Natural killer cell (primary cell): ENCODE measurements around the gene ALLC. TPM values are rescaled to one million over a fixed set of nuclear protein-coding genes. Genes with fewer than 3 reads are reported as not detected.

ENCODE experiments used
- ATAC-seq, 3 donors: fragments of 150-1000 bp in 2 of 3; fragments of 200-7000 bp in 1 of 3; cut with Tn5 transposase; 1 replicate in 1 of 3; 2 replicates in 2 of 3; pipeline ENCODE4 v1.10.0; 2021; ENCODE audit warnings: mild to moderate bottlenecking in 2 of 3, moderate library complexity in 2 of 3
- DNase-seq, 2 donors: peaks; one replicate each; pipeline versions ENCODE4 v3.0.0 to v3.0.0-alpha.2; 2013 to 2021; ENCODE audit warnings: mixed read lengths in 1 of 2
- H3K27ac ChIP-seq: one replicate; pipeline ENCODE4 v1.5.1; 2013; ENCODE audit warnings: mild to moderate bottlenecking, low read length
- H3K27me3 ChIP-seq: one replicate; pipeline ENCODE4 v1.6.1; 2013; ENCODE audit warnings: low read length; ENCODE audit not compliant: control insufficient read depth, insufficient read depth
- H3K36me3 ChIP-seq: one replicate; pipeline ENCODE4 v1.6.1; 2013; ENCODE audit warnings: low read length; ENCODE audit not compliant: control insufficient read depth, insufficient read depth
- H3K4me1 ChIP-seq: one replicate; pipeline ENCODE4 v1.6.1; 2013; ENCODE audit warnings: low read length; ENCODE audit not compliant: control insufficient read depth, insufficient read depth
- H3K4me3 ChIP-seq: one replicate; pipeline ENCODE4 v1.5.1; 2013; ENCODE audit warnings: low read length
- H3K9me3 ChIP-seq: one replicate; pipeline ENCODE4 v1.6.1; 2013; ENCODE audit warnings: low read length; ENCODE audit not compliant: control insufficient read depth, insufficient read depth
- H3K27ac Mint-ChIP-seq, 2 donors: one replicate each; pipeline ENCODE4 v1.8.0; 2022; ENCODE audit warnings: mild to moderate bottlenecking in 2 of 2, mixed read lengths in 2 of 2, moderate library complexity in 1 of 2
- H3K27me3 Mint-ChIP-seq, 2 donors: one replicate each; pipeline ENCODE4 v1.8.0; 2022; ENCODE audit warnings: low read depth in 2 of 2, mixed read lengths in 2 of 2
- H3K36me3 Mint-ChIP-seq: one replicate; pipeline ENCODE4 v1.8.0; 2022; ENCODE audit warnings: mixed read lengths
- H3K4me1 Mint-ChIP-seq, 2 donors: one replicate each; pipeline ENCODE4 v1.8.0; 2022; ENCODE audit warnings: mixed read lengths in 2 of 2
- H3K4me3 Mint-ChIP-seq: one replicate; pipeline ENCODE4 v1.8.0; 2022; ENCODE audit warnings: mild to moderate bottlenecking, moderate library complexity, mixed read lengths
- H3K9me3 Mint-ChIP-seq, 2 donors: one replicate each; pipeline ENCODE4 v1.8.0; 2022; ENCODE audit warnings: mixed read lengths in 2 of 2
- WGBS: methylation state at CpG from one replicate; pipeline ENCODE4 v1.1.7; 2013; ENCODE audit warnings: missing lambda C conversion rate; ENCODE audit not compliant: insufficient coverage; 5-methylcytosine and 5-hydroxymethylcytosine counted together
- intact Hi-C: fragments of 100-400 bp; cut with micrococcal nuclease; formaldehyde crosslinking; loops from one replicate; pipeline ENCODE4 v1.14.2; 2022
- total RNA-seq, 4 donors: library from RNA; stranded (reverse); fragments of 120-200 nt in 1 of 4; gene quantifications; one replicate each; pipeline versions ENCODE4 v1.2.3 to v1.2.4, GENCODE V29; 2013 to 2022
- TF ChIP-seq, protein P1 (sequence below): fragments of 200-600 bp; IDR thresholded peaks from one replicate; pipeline ENCODE4 v1.8.0; 2022; ENCODE audit warnings: antibody characterized with exemption

Gene ALLC
- total RNA-seq, 3 donors from 2014 or later (not counting 1 experiment from before 2014, with no cell fraction given): not detected

DNA sequence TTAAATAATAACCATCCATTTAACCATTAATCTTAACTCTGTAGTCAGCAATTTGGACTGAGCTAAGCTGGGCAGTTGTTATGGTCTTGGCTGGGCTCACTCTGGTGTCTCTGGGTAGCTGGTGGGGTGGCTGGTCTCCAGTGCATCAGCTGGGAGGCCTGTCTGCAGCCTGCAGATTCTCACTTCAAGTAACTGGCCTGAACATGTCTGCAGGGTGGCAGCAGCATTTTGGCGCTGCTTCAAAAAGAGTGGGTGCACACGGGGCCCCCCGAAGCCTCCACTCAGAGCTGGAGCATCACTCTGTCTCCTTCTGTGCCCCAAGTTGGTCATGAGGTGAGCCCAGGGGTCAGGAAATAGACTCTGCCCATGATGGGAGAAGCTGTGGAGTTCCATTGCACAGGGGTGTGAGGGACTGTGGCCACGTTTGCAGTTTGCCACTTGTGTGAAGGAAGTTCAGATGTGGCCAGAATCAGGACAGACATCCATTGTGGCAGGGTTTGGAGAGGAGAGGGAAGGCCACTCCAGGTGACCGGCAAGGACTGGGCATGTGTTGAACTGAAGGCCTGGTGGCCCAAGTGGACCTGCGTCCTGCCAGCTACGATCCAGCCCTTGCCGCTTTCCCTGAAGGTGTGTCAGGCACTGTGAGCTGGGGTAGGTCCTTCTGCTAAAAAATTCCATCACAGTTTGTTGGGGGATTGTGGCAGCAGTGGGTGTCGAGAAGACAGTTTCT is 4.9 kb upstream of the ALLC start:
- H3K9me3 ChIP-seq: no peaks in the 10 kb centered on the region
- TF ChIP-seq, protein P1, sequence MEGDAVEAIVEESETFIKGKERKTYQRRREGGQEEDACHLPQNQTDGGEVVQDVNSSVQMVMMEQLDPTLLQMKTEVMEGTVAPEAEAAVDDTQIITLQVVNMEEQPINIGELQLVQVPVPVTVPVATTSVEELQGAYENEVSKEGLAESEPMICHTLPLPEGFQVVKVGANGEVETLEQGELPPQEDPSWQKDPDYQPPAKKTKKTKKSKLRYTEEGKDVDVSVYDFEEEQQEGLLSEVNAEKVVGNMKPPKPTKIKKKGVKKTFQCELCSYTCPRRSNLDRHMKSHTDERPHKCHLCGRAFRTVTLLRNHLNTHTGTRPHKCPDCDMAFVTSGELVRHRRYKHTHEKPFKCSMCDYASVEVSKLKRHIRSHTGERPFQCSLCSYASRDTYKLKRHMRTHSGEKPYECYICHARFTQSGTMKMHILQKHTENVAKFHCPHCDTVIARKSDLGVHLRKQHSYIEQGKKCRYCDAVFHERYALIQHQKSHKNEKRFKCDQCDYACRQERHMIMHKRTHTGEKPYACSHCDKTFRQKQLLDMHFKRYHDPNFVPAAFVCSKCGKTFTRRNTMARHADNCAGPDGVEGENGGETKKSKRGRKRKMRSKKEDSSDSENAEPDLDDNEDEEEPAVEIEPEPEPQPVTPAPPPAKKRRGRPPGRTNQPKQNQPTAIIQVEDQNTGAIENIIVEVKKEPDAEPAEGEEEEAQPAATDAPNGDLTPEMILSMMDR: no peak
- Mint-ChIP-seq H3K9me3 (no peaks in the 10 kb centered on the region), H3K4me1 (peaks cover 15 to 16% of the 10 kb centered on the region in 2 donors), H3K36me3 (no peaks in the 10 kb centered on the region), H3K27me3 (peaks cover 0 to 11% of the 10 kb centered on the region in 2 donors), H3K4me3 (no peak overlapping the region), H3K27ac (no peak overlapping the region)
- H3K27me3 ChIP-seq: no peaks in the 10 kb centered on the region
- no peak overlapping the region for H3K4me3 ChIP-seq
- DNase-seq (no peak), ATAC-seq (no peak)
- no peak overlapping the region for H3K27ac ChIP-seq
- WGBS: 90% methylated on average over 9 of the region's 9 CpGs
- peaks cover 15% of the 10 kb centered on the region for H3K4me1 ChIP-seq
- intact Hi-C loops: loop anchor here (5.0 to 10.0 kb wide), 3 partner anchors 96 to 1766 kb away; partner anchors contain the start of gene RNASEH1
- no peaks in the 10 kb centered on the region for H3K36me3 ChIP-seq

DNA sequence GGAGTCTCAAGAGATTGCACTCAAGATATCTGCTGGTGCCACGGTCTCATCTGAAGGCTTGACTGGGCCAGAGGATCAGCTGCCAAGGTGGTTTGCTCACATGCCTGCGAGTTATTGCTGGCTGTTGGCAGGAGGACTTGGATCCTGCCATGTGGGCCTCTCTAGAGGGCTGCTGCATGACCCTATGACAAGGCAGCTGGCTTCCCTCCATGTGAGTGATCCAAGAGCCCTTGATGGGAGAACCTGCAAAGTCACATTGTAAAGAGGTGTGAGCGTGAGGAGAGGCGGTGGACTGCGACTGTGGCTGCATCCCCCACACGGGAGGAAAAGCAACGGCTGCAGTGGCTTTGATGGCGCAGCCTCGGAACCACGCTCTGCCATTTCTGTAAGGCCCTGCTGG is 4.0 kb upstream of the ALLC start:
- H3K4me3 Mint-ChIP-seq: no peak overlapping the region
- H3K27me3 Mint-ChIP-seq: peaks cover 0 to 11% of the 10 kb centered on the region in 2 donors
- Histone ChIP-seq H3K27me3 (no peaks in the 10 kb centered on the region), H3K4me3 (no peak overlapping the region), H3K36me3 (no peaks in the 10 kb centered on the region), H3K9me3 (no peaks in the 10 kb centered on the region), H3K27ac (no peak overlapping the region), H3K4me1 (peaks cover 15% of the 10 kb centered on the region)
- H3K36me3 Mint-ChIP-seq: no peaks in the 10 kb centered on the region
- H3K4me1 Mint-ChIP-seq: peaks cover 15 to 16% of the 10 kb centered on the region in 2 donors
- TF ChIP-seq, protein P1: no peak
- no peaks in the 10 kb centered on the region for H3K9me3 Mint-ChIP-seq
- intact Hi-C loops: loop anchor here (5.0 to 10.0 kb wide), 3 partner anchors 97 to 1767 kb away; partner anchors contain the start of gene RNASEH1
- H3K27ac Mint-ChIP-seq: no peak overlapping the region
- DNase-seq (no peak), ATAC-seq (no peak)
- 88% methylated on average over 10 of the region's 10 CpGs for WGBS

DNA sequence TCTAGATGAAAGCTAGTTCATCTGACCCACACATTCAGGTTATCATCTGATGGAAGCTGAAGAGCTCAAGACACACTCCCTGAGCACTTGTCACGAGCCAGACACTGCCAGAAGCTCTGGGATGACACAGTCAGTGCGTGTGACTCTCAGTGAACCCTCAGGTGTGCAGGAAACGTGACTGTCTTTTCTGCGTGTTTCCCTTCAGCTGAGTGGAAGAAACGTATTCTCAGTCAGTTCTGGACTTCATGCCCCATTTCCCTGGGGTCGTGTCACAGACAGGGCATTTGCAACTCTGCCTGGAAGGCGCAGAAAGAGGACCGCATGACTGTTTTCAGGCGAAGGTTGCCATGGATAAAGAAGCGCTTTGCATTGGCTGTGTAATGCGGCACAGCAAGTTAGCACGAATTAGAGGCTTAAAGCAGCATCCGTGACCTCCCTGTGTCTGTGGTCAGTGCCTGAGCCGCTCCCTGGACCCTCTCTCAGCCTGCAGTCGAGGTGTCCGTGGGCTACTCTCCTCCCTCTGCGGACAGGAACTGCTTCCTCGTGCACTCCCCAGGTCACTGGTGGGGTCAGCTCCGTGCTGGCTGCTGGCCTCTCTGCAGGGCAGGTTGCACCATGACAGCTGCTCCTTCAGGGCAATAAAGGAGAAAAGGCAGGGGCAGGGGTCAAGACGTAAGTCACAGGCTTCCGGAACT is 3.3 kb upstream of the ALLC start:
- TF ChIP-seq, protein P1: no peak
- H3K27me3 ChIP-seq: no peaks in the 10 kb centered on the region
- Mint-ChIP-seq H3K36me3 (no peaks in the 10 kb centered on the region), H3K27me3 (peaks cover 0 to 9% of the 10 kb centered on the region in 2 donors), H3K4me1 (peaks cover 15 to 16% of the 10 kb centered on the region in 2 donors), H3K4me3 (no peak overlapping the region), H3K9me3 (no peaks in the 10 kb centered on the region), H3K27ac (no peak overlapping the region)
- DNase-seq (no peak), ATAC-seq (no peak)
- intact Hi-C loops: loop anchor here (5.0 to 10.0 kb wide), 3 partner anchors 97 to 1767 kb away; partner anchors contain the start of gene RNASEH1
- WGBS: 80% methylated on average over 21 of the region's 21 CpGs
- no peaks in the 10 kb centered on the region for H3K36me3 ChIP-seq
- peaks cover 15% of the 10 kb centered on the region for H3K4me1 ChIP-seq
- H3K4me3 ChIP-seq: no peak overlapping the region
- no peak overlapping the region for H3K27ac ChIP-seq
- H3K9me3 ChIP-seq: no peaks in the 10 kb centered on the region
